ENCODE results near the gene JADE2. TPM values are rescaled to one million over a fixed set of nuclear protein-coding genes. Genes with fewer than 3 reads are reported as not detected.

The JADE2 gene
- 12.5 and 15.5 TPM in 2 replicates for polyA plus RNA-seq (2011; rRNA removed)
- polyA minus RNA-seq (2011; rRNA and poly(A)+ RNA removed): 18.5 and 23.4 TPM in 2 replicates

- ChIA-PET CTCF (interaction anchor here (0.6 to 8.5 kb wide), 4 partner anchors 34 to 68 kb away, joined by 3 to 51 read pairs (median 6); no protein-coding TSS in a partner anchor), POLR2A (interaction anchor here (0.5 to 0.7 kb wide), 3 partner anchors 19 to 367 kb away, joined by 3 to 6 read pairs (median 6); no protein-coding TSS in a partner anchor)
- Histone ChIP-seq H3K4me3 (ENCODE audit: low read depth, low read length) (peak within 1 kb of the TSS; percentile 84), H3K36me3 (ENCODE audit: control insufficient read depth, insufficient read depth, low read length) (no peaks in the 10 kb centered on the region), H3K27me3 (ENCODE audit: control insufficient read depth, insufficient read depth, low read length) (peaks cover 6% of the 10 kb centered on the region; the same call in 1 of the 2 replicates)
- TF ChIP-seq CTCF (IDR thresholded peaks at IDR 0.05; ENCODE audit: insufficient read depth, low read depth, low read length): 0 out of 2 replicates have a peak, but pooled peaks have one; percentile 4
- no peak for DNase-seq (ENCODE audit: low read depth)
These were observed at the start of gene JADE2 for GRCh38 chr5:134524826-134525682. JADE2 (plus strand) TSS chr5:134525670; CDS start chr5:134535858, 10,188 bp downstream.

GRCh38 chr5:134477462-134478245, 47.8 kb upstream of the JADE2 start:
- Histone ChIP-seq H3K27me3 (ENCODE audit: control insufficient read depth, insufficient read depth, low read length) (no peaks in the 10 kb centered on the region), H3K4me3 (ENCODE audit: low read depth, low read length) (no peak overlapping the region), H3K36me3 (ENCODE audit: control insufficient read depth, insufficient read depth, low read length) (no peaks in the 10 kb centered on the region)
- DNase-seq (ENCODE audit: low read depth): no peak
- CTCF ChIA-PET: interaction anchor here (1.0 to 1.2 kb wide), 3 partner anchors 16 to 109 kb away, joined by 3 to 4 read pairs (median 3); no protein-coding TSS in a partner anchor
- POLR2A ChIA-PET: no interaction called here
- TF ChIP-seq CTCF (IDR thresholded peaks at IDR 0.05; ENCODE audit: insufficient read depth, low read depth, low read length): no peak

- ChIA-PET CTCF (interaction anchor here (0.7 to 1.7 kb wide), 3 partner anchors 10 to 21 kb away, joined by 3 to 4 read pairs (median 4); no protein-coding TSS in a partner anchor), POLR2A (no interaction called here)
- no peak for TF ChIP-seq CTCF (IDR thresholded peaks at IDR 0.05; ENCODE audit: insufficient read depth, low read depth, low read length)
- Histone ChIP-seq H3K36me3 (ENCODE audit: control insufficient read depth, insufficient read depth, low read length) (no peaks in the 10 kb centered on the region), H3K4me3 (ENCODE audit: low read depth, low read length) (no peak overlapping the region), H3K27me3 (ENCODE audit: control insufficient read depth, insufficient read depth, low read length) (no peaks in the 10 kb centered on the region)
- no peak for DNase-seq (ENCODE audit: low read depth)
These were observed 45.6 kb upstream of the JADE2 start for GRCh38 chr5:134479839-134480238.

GRCh38 chr5:134489227-134489944, 36.1 kb upstream of the JADE2 start:
- TF ChIP-seq CTCF (IDR thresholded peaks at IDR 0.05; ENCODE audit: insufficient read depth, low read depth, low read length): no peak
- no peak overlapping the region for H3K4me3 ChIP-seq (ENCODE audit: low read depth, low read length)
- no peak for DNase-seq (ENCODE audit: low read depth)
- no peaks in the 10 kb centered on the region for H3K36me3 ChIP-seq (ENCODE audit: control insufficient read depth, insufficient read depth, low read length)
- CTCF ChIA-PET: no interaction called here
- peaks cover 2% of the 10 kb centered on the region; the same call in 1 of the 2 replicates for H3K27me3 ChIP-seq (ENCODE audit: control insufficient read depth, insufficient read depth, low read length)
- POLR2A ChIA-PET: no interaction called here

Data from BJ (cell line).